HG03565 (cell line): ENCODE results near the gene ACAD9.
"Not testable (repeated sequence)": the region's sequence is repeated elsewhere in the genome, so short reads cannot be mapped to it uniquely, and the experiment has no call there.

Source experiments
- ATAC-seq: cut with Tn5 transposase; IDR thresholded peaks from one replicate; pipeline ENCODE4 v1.9.1; 2021; ENCODE audit warnings: mild to moderate bottlenecking, moderate library complexity; ENCODE audit not compliant: unreplicated experiment

The ACAD9 gene

GRCh38 chr3:128879125-128879969, at the start of gene ACAD9:
Gene ACAD9 (plus strand): TSS chr3:128879620. CDS start chr3:128879692, 72 bp downstream.
- peak; percentile 91 for ATAC-seq

- not testable (repeated sequence) for ATAC-seq
Observed at GRCh38 chr3:128829925-128830625, 49.3 kb upstream of the ACAD9 start.

- not testable (repeated sequence) for ATAC-seq
Observed at GRCh38 chr3:128830762-128831161, 48.7 kb upstream of the ACAD9 start.

- ATAC-seq: not testable (repeated sequence)
Observed at GRCh38 chr3:128832979-128833378, 46.4 kb upstream of the ACAD9 start.

- ATAC-seq: no peak
Observed at GRCh38 chr3:128835096-128835495, 44.3 kb upstream of the ACAD9 start.

- no peak for ATAC-seq
Observed at GRCh38 chr3:128841926-128842920, 37.2 kb upstream of the ACAD9 start.

- ATAC-seq: no peak
Observed at GRCh38 chr3:128844502-128844901, 34.9 kb upstream of the ACAD9 start.

GRCh38 chr3:128845119-128845777, 34.2 kb upstream of the ACAD9 start:
- no peak for ATAC-seq

- ATAC-seq: peak; percentile 53
Observed at GRCh38 chr3:128845778-128846485, 33.5 kb upstream of the ACAD9 start.

GRCh38 chr3:128846486-128846891, 32.9 kb upstream of the ACAD9 start:
- no peak for ATAC-seq

GRCh38 chr3:128847666-128848370, 31.6 kb upstream of the ACAD9 start:
- ATAC-seq: no peak

- ATAC-seq: no peak
Observed at GRCh38 chr3:128848936-128849335, 30.5 kb upstream of the ACAD9 start.

- ATAC-seq: no peak
Observed at GRCh38 chr3:128849911-128850455, 29.4 kb upstream of the ACAD9 start.

- ATAC-seq: no peak
Observed at GRCh38 chr3:128850544-128850943, 28.9 kb upstream of the ACAD9 start.

- ATAC-seq: no peak
Observed at GRCh38 chr3:128851601-128852000, 27.8 kb upstream of the ACAD9 start.

GRCh38 chr3:128853826-128854225, 25.6 kb upstream of the ACAD9 start:
- ATAC-seq: no peak

- no peak for ATAC-seq
Observed at GRCh38 chr3:128854475-128854874, 24.9 kb upstream of the ACAD9 start.

GRCh38 chr3:128855569-128855968, 23.9 kb upstream of the ACAD9 start:
- ATAC-seq: no peak

GRCh38 chr3:128858167-128858566, 21.3 kb upstream of the ACAD9 start:
- ATAC-seq: no peak
